C4-2B (cell line): ENCODE measurements around the gene NFASC.

Experiments
- CTCF ChIP-seq: fragments of 450-650 bp; conservative IDR thresholded peaks from 2 replicates; pipeline ENCODE4 v1.5.1; 2017; ENCODE audit warnings: mild to moderate bottlenecking
- ZFX ChIP-seq: fragments of 450-650 bp; IDR thresholded peaks from 2 replicates; pipeline ENCODE4 v1.6.1; 2017

GRCh38 chr1:205049479-205049878 is 178.8 kb downstream of the NFASC start:
- no peak for TF ChIP-seq CTCF
- TF ChIP-seq ZFX = no peak
